Measurements from ENCODE around the gene PRKN.

- TF ChIP-seq, protein P1, sequence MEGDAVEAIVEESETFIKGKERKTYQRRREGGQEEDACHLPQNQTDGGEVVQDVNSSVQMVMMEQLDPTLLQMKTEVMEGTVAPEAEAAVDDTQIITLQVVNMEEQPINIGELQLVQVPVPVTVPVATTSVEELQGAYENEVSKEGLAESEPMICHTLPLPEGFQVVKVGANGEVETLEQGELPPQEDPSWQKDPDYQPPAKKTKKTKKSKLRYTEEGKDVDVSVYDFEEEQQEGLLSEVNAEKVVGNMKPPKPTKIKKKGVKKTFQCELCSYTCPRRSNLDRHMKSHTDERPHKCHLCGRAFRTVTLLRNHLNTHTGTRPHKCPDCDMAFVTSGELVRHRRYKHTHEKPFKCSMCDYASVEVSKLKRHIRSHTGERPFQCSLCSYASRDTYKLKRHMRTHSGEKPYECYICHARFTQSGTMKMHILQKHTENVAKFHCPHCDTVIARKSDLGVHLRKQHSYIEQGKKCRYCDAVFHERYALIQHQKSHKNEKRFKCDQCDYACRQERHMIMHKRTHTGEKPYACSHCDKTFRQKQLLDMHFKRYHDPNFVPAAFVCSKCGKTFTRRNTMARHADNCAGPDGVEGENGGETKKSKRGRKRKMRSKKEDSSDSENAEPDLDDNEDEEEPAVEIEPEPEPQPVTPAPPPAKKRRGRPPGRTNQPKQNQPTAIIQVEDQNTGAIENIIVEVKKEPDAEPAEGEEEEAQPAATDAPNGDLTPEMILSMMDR (conservative IDR thresholded peaks at IDR 0.05): no peak
- no peak for TF ChIP-seq EZH2 (IDR thresholded peaks at IDR 0.05; ENCODE audit: low read depth)
Measured at GRCh38 chr6:162306616-162307015, 420.9 kb downstream of the PRKN start.
